ENCODE data around the gene FCMR.

DNA sequence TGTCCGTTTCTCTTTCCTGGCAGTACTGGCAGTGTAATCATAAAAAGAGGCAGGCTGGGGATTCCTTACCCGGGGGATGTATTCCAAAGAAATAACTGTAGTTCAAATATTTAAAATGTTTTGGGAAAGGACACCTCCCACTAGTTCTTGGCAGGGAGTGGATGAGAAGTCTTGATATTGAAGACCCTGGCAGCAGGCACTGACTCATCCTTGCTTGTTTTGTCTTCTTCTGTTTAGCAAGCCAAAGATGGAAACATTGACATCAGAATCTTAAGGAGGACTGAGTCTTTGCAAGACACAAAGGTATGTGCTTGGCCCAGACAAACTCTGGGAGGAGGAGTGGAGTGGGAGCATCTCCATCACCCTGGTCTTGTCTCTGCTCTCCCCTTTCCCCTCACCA, 55.7 kb downstream of the FCMR start:
- TF ChIP-seq, protein P1, sequence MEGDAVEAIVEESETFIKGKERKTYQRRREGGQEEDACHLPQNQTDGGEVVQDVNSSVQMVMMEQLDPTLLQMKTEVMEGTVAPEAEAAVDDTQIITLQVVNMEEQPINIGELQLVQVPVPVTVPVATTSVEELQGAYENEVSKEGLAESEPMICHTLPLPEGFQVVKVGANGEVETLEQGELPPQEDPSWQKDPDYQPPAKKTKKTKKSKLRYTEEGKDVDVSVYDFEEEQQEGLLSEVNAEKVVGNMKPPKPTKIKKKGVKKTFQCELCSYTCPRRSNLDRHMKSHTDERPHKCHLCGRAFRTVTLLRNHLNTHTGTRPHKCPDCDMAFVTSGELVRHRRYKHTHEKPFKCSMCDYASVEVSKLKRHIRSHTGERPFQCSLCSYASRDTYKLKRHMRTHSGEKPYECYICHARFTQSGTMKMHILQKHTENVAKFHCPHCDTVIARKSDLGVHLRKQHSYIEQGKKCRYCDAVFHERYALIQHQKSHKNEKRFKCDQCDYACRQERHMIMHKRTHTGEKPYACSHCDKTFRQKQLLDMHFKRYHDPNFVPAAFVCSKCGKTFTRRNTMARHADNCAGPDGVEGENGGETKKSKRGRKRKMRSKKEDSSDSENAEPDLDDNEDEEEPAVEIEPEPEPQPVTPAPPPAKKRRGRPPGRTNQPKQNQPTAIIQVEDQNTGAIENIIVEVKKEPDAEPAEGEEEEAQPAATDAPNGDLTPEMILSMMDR (IDR thresholded peaks at IDR 0.05; ENCODE audit: low read length), result no peak
- no peak for TF ChIP-seq EZH2 (IDR thresholded peaks at IDR 0.05; ENCODE audit: borderline replicate concordance, low read length)

Measured in OCI-LY1 (cell line).